Stimulated activated CD4-positive, alpha-beta T cell treated with anti-CD3 and anti-CD28 coated beads, TNF-alpha, amount 100 ng/mL, for 1 hour (primary cell): ENCODE data around the gene SKA1.
A peak's percentile ranks its signal among the peaks of the same experiment; 100 is the strongest.

Source experiments
- DNase-seq, 3 donors: peaks; one replicate each; pipeline ENCODE4 v3.0.0-alpha.2; 2020; ENCODE audit warnings: low read depth in 3 of 3, low spot score in 1 of 3

Gene SKA1

GRCh38 chr18:50374753-50375391 is at the start of gene SKA1:
SKA1 (plus strand) TSS chr18:50375046; CDS start chr18:50375831, 785 bp downstream.
- peak; percentile 78 to 84 (median 80) for DNase-seq

- no peak for DNase-seq
These were observed 46.9 kb upstream of the SKA1 start for GRCh38 chr18:50327983-50328382.

GRCh38 chr18:50330176-50330575 is 44.7 kb upstream of the SKA1 start:
- DNase-seq, result no peak

GRCh38 chr18:50331691-50332090 is 43.2 kb upstream of the SKA1 start:
- no peak for DNase-seq

GRCh38 chr18:50334546-50335152 is 40.2 kb upstream of the SKA1 start:
- no peak for DNase-seq

GRCh38 chr18:50338122-50338521 is 36.7 kb upstream of the SKA1 start:
- DNase-seq, result no peak

- no peak for DNase-seq
These were observed 36.1 kb upstream of the SKA1 start for GRCh38 chr18:50338715-50339114.

GRCh38 chr18:50340078-50340477 is 34.8 kb upstream of the SKA1 start:
- no peak for DNase-seq

- DNase-seq, result no peak
These were observed 33.4 kb upstream of the SKA1 start for GRCh38 chr18:50341443-50341842.

GRCh38 chr18:50350699-50351098 is 24.1 kb upstream of the SKA1 start:
- no peak for DNase-seq

GRCh38 chr18:50356036-50356945 is 18.6 kb upstream of the SKA1 start:
- DNase-seq, result no peak

GRCh38 chr18:50358844-50359243 is 16.0 kb upstream of the SKA1 start:
- DNase-seq, result no peak

- no peak for DNase-seq
These were observed 15.0 kb upstream of the SKA1 start for GRCh38 chr18:50359806-50360205.

- DNase-seq, result no peak
These were observed 14.2 kb upstream of the SKA1 start for GRCh38 chr18:50360611-50361010.

- no peak for DNase-seq
These were observed 5.2 kb upstream of the SKA1 start for GRCh38 chr18:50369672-50370071.

GRCh38 chr18:50372743-50373142 is 2.1 kb upstream of the SKA1 start:
- DNase-seq, result no peak

GRCh38 chr18:50373561-50374219 is 1.2 kb upstream of the SKA1 start:
- DNase-seq, result no peak

GRCh38 chr18:50374220-50374752 is 560 bp upstream of the SKA1 start:
- no peak for DNase-seq

- DNase-seq, result no peak
These were observed 2.4 kb downstream of the SKA1 start for GRCh38 chr18:50377061-50377798.

GRCh38 chr18:50388988-50389387 is 14.1 kb downstream of the SKA1 start:
- no peak for DNase-seq

GRCh38 chr18:50393802-50394201 is 19.0 kb downstream of the SKA1 start:
- DNase-seq, result no peak
